Measurements from ENCODE around the gene UBC.

DNA sequence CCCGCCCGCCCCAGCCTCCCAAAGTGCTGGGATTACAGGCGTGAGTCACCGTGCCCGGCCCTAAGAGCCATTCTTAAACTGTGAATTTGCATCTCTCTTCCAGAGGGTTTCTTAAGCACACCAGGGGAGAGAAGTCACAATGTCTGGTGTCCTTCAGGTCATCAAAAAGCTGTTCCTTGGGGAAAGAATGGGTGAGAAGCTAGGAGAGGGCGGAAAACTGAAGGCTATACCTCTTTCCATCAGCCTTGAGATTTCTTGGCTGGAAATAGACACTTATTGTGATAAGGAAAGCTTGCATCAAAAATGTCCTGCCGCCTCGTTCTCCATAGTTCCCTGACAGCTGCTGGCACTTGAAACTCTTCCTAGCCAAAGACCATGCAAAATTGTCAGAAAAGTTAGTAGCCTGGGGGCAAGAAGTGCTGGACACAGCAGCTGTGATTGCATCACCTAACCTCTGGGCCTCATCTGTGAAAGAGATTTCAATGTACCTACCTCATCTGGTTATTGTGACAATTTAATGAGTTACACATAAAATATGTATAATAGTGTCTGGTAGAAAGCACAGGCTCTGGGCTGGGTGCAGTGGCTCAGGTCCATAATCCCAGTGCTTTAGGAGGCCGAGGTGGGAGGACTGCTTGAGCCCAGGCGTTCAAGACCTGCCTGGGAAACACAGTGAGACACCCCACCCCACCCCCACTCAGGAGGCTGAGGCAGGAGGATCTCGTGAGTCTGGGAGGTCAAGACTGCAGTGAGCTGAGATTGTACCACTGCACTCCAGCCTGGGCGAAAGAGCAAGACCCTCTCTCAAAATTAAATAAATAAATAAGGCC lies 9.7 kb upstream of the UBC start:
- TF ChIP-seq ZFP30 (CRISPR knock-in tag; IDR thresholded peaks at IDR 0.05) (no peak), RARB (CRISPR knock-in tag; IDR thresholded peaks at IDR 0.05) (no peak), PPARA (CRISPR knock-in tag; IDR thresholded peaks at IDR 0.05; ENCODE audit: borderline replicate concordance) (no peak), OSR1 (CRISPR knock-in tag; IDR thresholded peaks at IDR 0.05) (no peak), ISL1 (CRISPR knock-in tag; IDR thresholded peaks at IDR 0.05) (no peak), GLIS3 (CRISPR knock-in tag; IDR thresholded peaks at IDR 0.05) (no peak), SNAI2 (CRISPR knock-in tag; IDR thresholded peaks at IDR 0.05) (no peak), ESRRG (CRISPR knock-in tag; IDR thresholded peaks at IDR 0.05) (no peak)
- TF ChIP-seq, protein P1, sequence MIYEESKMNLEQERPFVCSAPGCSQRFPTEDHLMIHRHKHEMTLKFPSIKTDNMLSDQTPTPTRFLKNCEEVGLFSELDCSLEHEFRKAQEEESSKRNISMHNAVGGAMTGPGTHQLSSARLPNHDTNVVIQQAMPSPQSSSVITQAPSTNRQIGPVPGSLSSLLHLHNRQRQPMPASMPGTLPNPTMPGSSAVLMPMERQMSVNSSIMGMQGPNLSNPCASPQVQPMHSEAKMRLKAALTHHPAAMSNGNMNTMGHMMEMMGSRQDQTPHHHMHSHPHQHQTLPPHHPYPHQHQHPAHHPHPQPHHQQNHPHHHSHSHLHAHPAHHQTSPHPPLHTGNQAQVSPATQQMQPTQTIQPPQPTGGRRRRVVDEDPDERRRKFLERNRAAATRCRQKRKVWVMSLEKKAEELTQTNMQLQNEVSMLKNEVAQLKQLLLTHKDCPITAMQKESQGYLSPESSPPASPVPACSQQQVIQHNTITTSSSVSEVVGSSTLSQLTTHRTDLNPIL (CRISPR knock-in tag; IDR thresholded peaks at IDR 0.05; ENCODE audit: low read depth), result no peak
- TF ChIP-seq, protein P2, sequence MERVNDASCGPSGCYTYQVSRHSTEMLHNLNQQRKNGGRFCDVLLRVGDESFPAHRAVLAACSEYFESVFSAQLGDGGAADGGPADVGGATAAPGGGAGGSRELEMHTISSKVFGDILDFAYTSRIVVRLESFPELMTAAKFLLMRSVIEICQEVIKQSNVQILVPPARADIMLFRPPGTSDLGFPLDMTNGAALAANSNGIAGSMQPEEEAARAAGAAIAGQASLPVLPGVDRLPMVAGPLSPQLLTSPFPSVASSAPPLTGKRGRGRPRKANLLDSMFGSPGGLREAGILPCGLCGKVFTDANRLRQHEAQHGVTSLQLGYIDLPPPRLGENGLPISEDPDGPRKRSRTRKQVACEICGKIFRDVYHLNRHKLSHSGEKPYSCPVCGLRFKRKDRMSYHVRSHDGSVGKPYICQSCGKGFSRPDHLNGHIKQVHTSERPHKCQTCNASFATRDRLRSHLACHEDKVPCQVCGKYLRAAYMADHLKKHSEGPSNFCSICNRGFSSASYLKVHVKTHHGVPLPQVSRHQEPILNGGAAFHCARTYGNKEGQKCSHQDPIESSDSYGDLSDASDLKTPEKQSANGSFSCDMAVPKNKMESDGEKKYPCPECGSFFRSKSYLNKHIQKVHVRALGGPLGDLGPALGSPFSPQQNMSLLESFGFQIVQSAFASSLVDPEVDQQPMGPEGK (CRISPR knock-in tag; IDR thresholded peaks at IDR 0.05; ENCODE audit: borderline replicate concordance), result no peak
- TF ChIP-seq, protein P3, sequence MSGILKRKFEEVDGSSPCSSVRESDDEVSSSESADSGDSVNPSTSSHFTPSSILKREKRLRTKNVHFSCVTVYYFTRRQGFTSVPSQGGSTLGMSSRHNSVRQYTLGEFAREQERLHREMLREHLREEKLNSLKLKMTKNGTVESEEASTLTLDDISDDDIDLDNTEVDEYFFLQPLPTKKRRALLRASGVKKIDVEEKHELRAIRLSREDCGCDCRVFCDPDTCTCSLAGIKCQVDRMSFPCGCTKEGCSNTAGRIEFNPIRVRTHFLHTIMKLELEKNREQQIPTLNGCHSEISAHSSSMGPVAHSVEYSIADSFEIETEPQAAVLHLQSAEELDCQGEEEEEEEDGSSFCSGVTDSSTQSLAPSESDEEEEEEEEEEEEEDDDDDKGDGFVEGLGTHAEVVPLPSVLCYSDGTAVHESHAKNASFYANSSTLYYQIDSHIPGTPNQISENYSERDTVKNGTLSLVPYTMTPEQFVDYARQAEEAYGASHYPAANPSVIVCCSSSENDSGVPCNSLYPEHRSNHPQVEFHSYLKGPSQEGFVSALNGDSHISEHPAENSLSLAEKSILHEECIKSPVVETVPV (CRISPR knock-in tag; IDR thresholded peaks at IDR 0.05), result no peak

Data from SK-N-SH treated with all-trans-retinoic acid at 6 μM for 48 hours (cell line).